ENCODE results near the gene CDX2.

Gene CDX2

GRCh38 chr13:27918918-27919658, 50.0 kb downstream of the CDX2 start:
- Histone ChIP-seq H3K9ac (ENCODE audit: low read depth in 1 of 2, low read length in 2 of 2) (no peak overlapping the region), H3K27ac (ENCODE audit: low read depth in 2 of 2, low read length in 2 of 2) (no peak overlapping the region), H3K4me1 (ENCODE audit: control insufficient read depth in 2 of 2, insufficient read depth in 2 of 2, low read length in 2 of 2) (peaks cover 20 to 25% of the 10 kb centered on the region in 2 donors), H3K36me3 (ENCODE audit: control insufficient read depth in 2 of 2, insufficient read depth in 2 of 2, low read length in 2 of 2) (no peaks in the 10 kb centered on the region), H3K27me3 (ENCODE audit: control insufficient read depth in 2 of 2, insufficient read depth in 2 of 2, low read length in 2 of 2) (peaks cover 76 to 77% of the 10 kb centered on the region in 2 donors), H3K9me3 (ENCODE audit: control insufficient read depth in 2 of 2, low read length in 2 of 2) (no peaks in the 10 kb centered on the region), H3K4me3 (ENCODE audit: low read length in 2 of 2) (no peak overlapping the region)

GRCh38 chr13:27918041-27918917, 50.8 kb downstream of the CDX2 start:
- peak overlapping the region in 1 of 2 donors; percentile 6 for H3K9ac ChIP-seq (ENCODE audit: low read depth in 1 of 2, low read length in 2 of 2)
- H3K4me1 ChIP-seq (ENCODE audit: control insufficient read depth in 2 of 2, insufficient read depth in 2 of 2, low read length in 2 of 2) = peaks cover 20 to 25% of the 10 kb centered on the region in 2 donors
- H3K27ac ChIP-seq (ENCODE audit: low read depth in 2 of 2, low read length in 2 of 2) = no peak overlapping the region
- H3K4me3 ChIP-seq (ENCODE audit: low read length in 2 of 2) = peak overlapping the region in 1 of 2 donors; percentile 26
- no peaks in the 10 kb centered on the region for H3K9me3 ChIP-seq (ENCODE audit: control insufficient read depth in 2 of 2, low read length in 2 of 2)
- no peaks in the 10 kb centered on the region for H3K36me3 ChIP-seq (ENCODE audit: control insufficient read depth in 2 of 2, insufficient read depth in 2 of 2, low read length in 2 of 2)
- peaks cover 72 to 74% of the 10 kb centered on the region in 2 donors for H3K27me3 ChIP-seq (ENCODE audit: control insufficient read depth in 2 of 2, insufficient read depth in 2 of 2, low read length in 2 of 2)

GRCh38 chr13:27917121-27917947, 51.8 kb downstream of the CDX2 start:
- Histone ChIP-seq H3K27me3 (ENCODE audit: control insufficient read depth in 2 of 2, insufficient read depth in 2 of 2, low read length in 2 of 2) (peaks cover 62 to 64% of the 10 kb centered on the region in 2 donors), H3K36me3 (ENCODE audit: control insufficient read depth in 2 of 2, insufficient read depth in 2 of 2, low read length in 2 of 2) (no peaks in the 10 kb centered on the region), H3K4me1 (ENCODE audit: control insufficient read depth in 2 of 2, insufficient read depth in 2 of 2, low read length in 2 of 2) (peaks cover 20 to 25% of the 10 kb centered on the region in 2 donors), H3K27ac (ENCODE audit: low read depth in 2 of 2, low read length in 2 of 2) (no peak overlapping the region), H3K9ac (ENCODE audit: low read depth in 1 of 2, low read length in 2 of 2) (no peak overlapping the region), H3K9me3 (ENCODE audit: control insufficient read depth in 2 of 2, low read length in 2 of 2) (no peaks in the 10 kb centered on the region), H3K4me3 (ENCODE audit: low read length in 2 of 2) (peak overlapping the region in 1 of 2 donors; percentile 26)

- no peak overlapping the region for H3K27ac ChIP-seq (ENCODE audit: low read depth in 2 of 2, low read length in 2 of 2)
- H3K27me3 ChIP-seq (ENCODE audit: control insufficient read depth in 2 of 2, insufficient read depth in 2 of 2, low read length in 2 of 2) = peaks cover 46 to 47% of the 10 kb centered on the region in 2 donors
- peaks cover 10 to 11% of the 10 kb centered on the region in 2 donors for H3K4me1 ChIP-seq (ENCODE audit: control insufficient read depth in 2 of 2, insufficient read depth in 2 of 2, low read length in 2 of 2)
- H3K36me3 ChIP-seq (ENCODE audit: control insufficient read depth in 2 of 2, insufficient read depth in 2 of 2, low read length in 2 of 2) = no peaks in the 10 kb centered on the region
- H3K9me3 ChIP-seq (ENCODE audit: control insufficient read depth in 2 of 2, low read length in 2 of 2) = no peaks in the 10 kb centered on the region
- H3K4me3 ChIP-seq (ENCODE audit: low read length in 2 of 2) = no peak overlapping the region
- no peak overlapping the region for H3K9ac ChIP-seq (ENCODE audit: low read depth in 1 of 2, low read length in 2 of 2)
Measured at GRCh38 chr13:27915301-27916207, 53.6 kb downstream of the CDX2 start.

- H3K4me1 ChIP-seq (ENCODE audit: control insufficient read depth in 2 of 2, insufficient read depth in 2 of 2, low read length in 2 of 2) = peaks cover 3 to 7% of the 10 kb centered on the region in 2 donors
Measured at GRCh38 chr13:27913160-27913559, 56.0 kb downstream of the CDX2 start.

GRCh38 chr13:27911521-27911920, 57.6 kb downstream of the CDX2 start:
- Histone ChIP-seq H3K9me3 (ENCODE audit: control insufficient read depth in 2 of 2, low read length in 2 of 2) (no peaks in the 10 kb centered on the region), H3K27ac (ENCODE audit: low read depth in 2 of 2, low read length in 2 of 2) (no peak overlapping the region), H3K9ac (ENCODE audit: low read depth in 1 of 2, low read length in 2 of 2) (no peak overlapping the region), H3K36me3 (ENCODE audit: control insufficient read depth in 2 of 2, insufficient read depth in 2 of 2, low read length in 2 of 2) (no peaks in the 10 kb centered on the region), H3K4me3 (ENCODE audit: low read length in 2 of 2) (no peak overlapping the region), H3K27me3 (ENCODE audit: control insufficient read depth in 2 of 2, insufficient read depth in 2 of 2, low read length in 2 of 2) (peaks cover 16 to 24% of the 10 kb centered on the region in 2 donors), H3K4me1 (ENCODE audit: control insufficient read depth in 2 of 2, insufficient read depth in 2 of 2, low read length in 2 of 2) (no peaks in the 10 kb centered on the region)

More at GRCh38 chr13:27913160-27913559, 56.0 kb downstream of the CDX2 start:
- no peak overlapping the region for H3K4me3 ChIP-seq (ENCODE audit: low read length in 2 of 2)
- peaks cover 32 to 40% of the 10 kb centered on the region in 2 donors for H3K27me3 ChIP-seq (ENCODE audit: control insufficient read depth in 2 of 2, insufficient read depth in 2 of 2, low read length in 2 of 2)
- no peaks in the 10 kb centered on the region for H3K36me3 ChIP-seq (ENCODE audit: control insufficient read depth in 2 of 2, insufficient read depth in 2 of 2, low read length in 2 of 2)
- H3K9me3 ChIP-seq (ENCODE audit: control insufficient read depth in 2 of 2, low read length in 2 of 2) = no peaks in the 10 kb centered on the region
- H3K27ac ChIP-seq (ENCODE audit: low read depth in 2 of 2, low read length in 2 of 2) = no peak overlapping the region
- no peak overlapping the region for H3K9ac ChIP-seq (ENCODE audit: low read depth in 1 of 2, low read length in 2 of 2)
